ENCODE data around the gene HOXB3.

DNA sequence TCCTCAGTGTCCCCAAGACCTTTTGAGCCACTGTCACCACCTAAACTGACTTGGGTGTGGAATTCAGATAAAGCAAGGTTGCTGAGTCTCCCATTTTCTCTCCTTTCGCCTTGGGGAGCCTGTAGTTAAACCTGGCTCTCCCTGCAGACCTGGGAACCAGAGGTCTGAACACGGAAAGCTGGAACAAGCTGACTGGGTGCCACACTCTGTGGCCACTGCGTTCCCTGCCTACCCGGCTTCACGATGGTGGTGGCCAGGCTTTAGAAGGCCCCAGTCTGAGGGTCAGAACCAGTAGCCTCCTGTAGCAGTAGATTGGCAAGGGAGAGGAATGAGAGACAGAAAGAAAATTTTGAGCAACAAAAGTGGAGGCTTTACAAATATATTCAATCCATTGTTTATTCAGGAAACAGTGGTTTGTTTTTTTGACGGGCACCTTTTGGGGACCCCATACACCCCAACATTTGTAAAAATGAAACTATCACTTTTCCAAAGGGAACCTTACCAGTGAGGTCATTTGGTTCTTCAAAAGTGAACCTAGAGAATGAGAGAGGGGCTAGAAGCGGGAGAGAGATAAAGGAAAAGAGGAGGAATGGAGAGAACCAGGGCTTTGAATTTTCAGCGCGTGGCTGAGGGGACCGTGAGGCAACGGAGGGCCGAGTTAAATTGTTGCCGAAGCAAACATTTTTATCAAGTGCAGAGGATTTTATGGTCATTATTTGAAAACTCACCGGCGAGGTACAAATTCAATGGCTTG lies 26.9 kb upstream of the HOXB3 start:
- TF ChIP-seq, protein P1, sequence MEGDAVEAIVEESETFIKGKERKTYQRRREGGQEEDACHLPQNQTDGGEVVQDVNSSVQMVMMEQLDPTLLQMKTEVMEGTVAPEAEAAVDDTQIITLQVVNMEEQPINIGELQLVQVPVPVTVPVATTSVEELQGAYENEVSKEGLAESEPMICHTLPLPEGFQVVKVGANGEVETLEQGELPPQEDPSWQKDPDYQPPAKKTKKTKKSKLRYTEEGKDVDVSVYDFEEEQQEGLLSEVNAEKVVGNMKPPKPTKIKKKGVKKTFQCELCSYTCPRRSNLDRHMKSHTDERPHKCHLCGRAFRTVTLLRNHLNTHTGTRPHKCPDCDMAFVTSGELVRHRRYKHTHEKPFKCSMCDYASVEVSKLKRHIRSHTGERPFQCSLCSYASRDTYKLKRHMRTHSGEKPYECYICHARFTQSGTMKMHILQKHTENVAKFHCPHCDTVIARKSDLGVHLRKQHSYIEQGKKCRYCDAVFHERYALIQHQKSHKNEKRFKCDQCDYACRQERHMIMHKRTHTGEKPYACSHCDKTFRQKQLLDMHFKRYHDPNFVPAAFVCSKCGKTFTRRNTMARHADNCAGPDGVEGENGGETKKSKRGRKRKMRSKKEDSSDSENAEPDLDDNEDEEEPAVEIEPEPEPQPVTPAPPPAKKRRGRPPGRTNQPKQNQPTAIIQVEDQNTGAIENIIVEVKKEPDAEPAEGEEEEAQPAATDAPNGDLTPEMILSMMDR (IDR thresholded peaks at IDR 0.05; ENCODE audit: insufficient read depth, low read depth, low read length): no peak
- no peak for TF ChIP-seq EZH2 (IDR thresholded peaks at IDR 0.05; ENCODE audit: insufficient read depth, low read length)

Measured in astrocyte (in vitro differentiated cells and primary cell).